Large intestine (tissue), 3 donors: Measurements from ENCODE around the gene ZNRF3. TPM values are rescaled to one million over a fixed set of nuclear protein-coding genes. Genes with fewer than 3 reads are reported as not detected.
"Not testable (repeated sequence)": the region's sequence is repeated elsewhere in the genome, so short reads cannot be mapped to it uniquely, and the experiment has no call there.

Experiments
- DNase-seq, 2 donors: peaks; one replicate each; pipeline versions ENCODE4 v3.0.0 to v3.0.0-alpha.2; 2013
- H3K27ac ChIP-seq: one replicate; pipeline ENCODE4 v1.5.1; 2013; ENCODE audit warnings: low read length
- H3K27me3 ChIP-seq: 2 replicates; pipeline ENCODE4 v1.6.1; 2013; ENCODE audit warnings: low read length; ENCODE audit not compliant: control insufficient read depth, insufficient read depth
- H3K36me3 ChIP-seq: 2 replicates; pipeline ENCODE4 v1.6.1; 2013; ENCODE audit warnings: low read length; ENCODE audit not compliant: control insufficient read depth, insufficient read depth
- H3K4me1 ChIP-seq: one replicate; pipeline ENCODE4 v1.6.1; 2013; ENCODE audit warnings: low read length; ENCODE audit not compliant: control insufficient read depth, insufficient read depth
- H3K4me3 ChIP-seq: one replicate; pipeline ENCODE4 v1.5.1; 2013; ENCODE audit warnings: low read length
- H3K9me3 ChIP-seq: one replicate; pipeline ENCODE4 v1.6.1; 2013; ENCODE audit warnings: mild to moderate bottlenecking, low read depth, low read length, moderate library complexity; ENCODE audit not compliant: control insufficient read depth
- WGBS: methylation state at CpG from one replicate; pipeline ENCODE4 v1.1.5; 2013; ENCODE audit warnings: low lambda C conversion rate; ENCODE audit not compliant: insufficient coverage; 5-methylcytosine and 5-hydroxymethylcytosine counted together
- polyA plus RNA-seq: library from polyadenylated mRNA; unstranded; fragments of 120-200 nt; gene quantifications from one replicate; pipeline ENCODE4 v1.2.1, GENCODE V29; 2013

The ZNRF3 gene
- polyA plus RNA-seq, 1 donor = 8.2 TPM

GRCh38 chr22:28906312-28906711, 22.9 kb downstream of the ZNRF3 start:
- no peak overlapping the region for H3K27ac ChIP-seq

GRCh38 chr22:28907311-28908008, 24.1 kb downstream of the ZNRF3 start:
- 79% methylated on average over 3 of the region's 5 CpGs for WGBS
- no peaks in the 10 kb centered on the region for H3K9me3 ChIP-seq
- H3K36me3 ChIP-seq = no peaks in the 10 kb centered on the region
- H3K4me3 ChIP-seq = no peak overlapping the region
- DNase-seq = peak in 1 of 2 donors; percentile 12
- H3K27ac ChIP-seq = no peak overlapping the region
- no peaks in the 10 kb centered on the region for H3K27me3 ChIP-seq
- peaks cover 80% of the 10 kb centered on the region for H3K4me1 ChIP-seq

More at GRCh38 chr22:28906312-28906711, 22.9 kb downstream of the ZNRF3 start:
- Histone ChIP-seq H3K36me3 (no peaks in the 10 kb centered on the region), H3K4me3 (no peak overlapping the region), H3K27me3 (no peaks in the 10 kb centered on the region), H3K9me3 (no peaks in the 10 kb centered on the region), H3K4me1 (peaks cover 70% of the 10 kb centered on the region)
- WGBS = no CpG with 5 or more reads among the region's 2 CpGs
- no peak for DNase-seq

- H3K36me3 ChIP-seq, H3K27ac ChIP-seq, H3K9me3 ChIP-seq, H3K4me3 ChIP-seq, H3K27me3 ChIP-seq: not testable (repeated sequence)
- peaks cover 75% of the 10 kb centered on the region for H3K4me1 ChIP-seq
- peak in 1 of 2 donors; percentile 34 for DNase-seq
- no CpG with 5 or more reads among the region's 10 CpGs for WGBS
Observed at GRCh38 chr22:28908810-28909209, 25.4 kb downstream of the ZNRF3 start.

GRCh38 chr22:28909375-28909774, 26.0 kb downstream of the ZNRF3 start:
- Histone ChIP-seq H3K27me3 (no peaks in the 10 kb centered on the region), H3K27ac (no peak overlapping the region), H3K36me3 (no peaks in the 10 kb centered on the region), H3K9me3 (no peaks in the 10 kb centered on the region), H3K4me1 (peaks cover 73% of the 10 kb centered on the region), H3K4me3 (no peak overlapping the region)
- no CpG with 5 or more reads among the region's 5 CpGs for WGBS
- no peak for DNase-seq

- no peaks in the 10 kb centered on the region for H3K27me3 ChIP-seq
- no CpG with 5 or more reads among the region's 3 CpGs for WGBS
- H3K36me3 ChIP-seq = no peaks in the 10 kb centered on the region
- DNase-seq = no peak
- H3K4me1 ChIP-seq = peaks cover 60% of the 10 kb centered on the region
- H3K4me3 ChIP-seq = no peak overlapping the region
- H3K27ac ChIP-seq = peak overlapping the region; percentile 18
- H3K9me3 ChIP-seq = no peaks in the 10 kb centered on the region
Observed at GRCh38 chr22:28910569-28911303, 27.4 kb downstream of the ZNRF3 start.

- no peak for DNase-seq
- H3K4me1 ChIP-seq = peaks cover 55% of the 10 kb centered on the region
- WGBS = no CpG with 5 or more reads among the region's 4 CpGs
- no peaks in the 10 kb centered on the region for H3K36me3 ChIP-seq
- no peaks in the 10 kb centered on the region for H3K27me3 ChIP-seq
- H3K9me3 ChIP-seq = no peaks in the 10 kb centered on the region
- H3K27ac ChIP-seq = peak overlapping the region; percentile 18
- no peak overlapping the region for H3K4me3 ChIP-seq
Observed at GRCh38 chr22:28911304-28911690, 27.9 kb downstream of the ZNRF3 start.

GRCh38 chr22:28911777-28912669, 28.7 kb downstream of the ZNRF3 start:
- Histone ChIP-seq H3K36me3 (no peaks in the 10 kb centered on the region), H3K4me1 (peaks cover 58% of the 10 kb centered on the region), H3K9me3 (no peaks in the 10 kb centered on the region), H3K4me3 (no peak overlapping the region), H3K27me3 (no peaks in the 10 kb centered on the region), H3K27ac (peak overlapping the region; percentile 25)
- peak in 1 of 2 donors; percentile 80 for DNase-seq
- 22% methylated on average over 1 of the region's 10 CpGs for WGBS

GRCh38 chr22:28914201-28914600, 30.8 kb downstream of the ZNRF3 start:
- no peak for DNase-seq
- Histone ChIP-seq H3K4me3 (no peak overlapping the region), H3K36me3 (no peaks in the 10 kb centered on the region), H3K27ac (no peak overlapping the region), H3K27me3 (no peaks in the 10 kb centered on the region), H3K9me3 (no peaks in the 10 kb centered on the region), H3K4me1 (peaks cover 62% of the 10 kb centered on the region)
- WGBS = no CpG with 5 or more reads among the region's 6 CpGs

- Histone ChIP-seq H3K9me3 (no peaks in the 10 kb centered on the region), H3K27ac (no peak overlapping the region), H3K4me3 (no peak overlapping the region), H3K36me3 (no peaks in the 10 kb centered on the region), H3K27me3 (no peaks in the 10 kb centered on the region), H3K4me1 (peaks cover 57% of the 10 kb centered on the region)
- no peak for DNase-seq
- WGBS = no CpG with 5 or more reads among the region's 3 CpGs
Observed at GRCh38 chr22:28915969-28916368, 32.6 kb downstream of the ZNRF3 start.
